K562 (cell line): ENCODE measurements around the gene ADAM30. TPM values are rescaled to one million over a fixed set of nuclear protein-coding genes. Genes with fewer than 3 reads are reported as not detected.

Experiments
- ATAC-seq: fragments of 200-7000 bp; cut with Tn5 transposase; 3 replicates; pipeline ENCODE4 v1.9.1; 2020; ENCODE audit warnings: moderate library complexity
- BruUV-seq: library from RNA; stranded (reverse); fragments of 400-500 nt; replicated peaks from 2 replicates; lab custom pipeline; 2021; lab: Mats Ljungman, UMichigan
- CTCF ChIA-PET: fragments of 300-600 bp; formaldehyde crosslinking; extraction: SDS; loops from one replicate; lab custom pipeline; 2021; ENCODE audit warnings: low intra/inter-chr PET ratio; lab: Yijun Ruan, JAX
- POLR2A ChIA-PET: fragments of 300-600, 350-650 bp; sonication (Branson Sonifier 250); formaldehyde crosslinking; extraction: SDS; loops from one replicate; lab custom pipeline; 2021; ENCODE audit warnings: antibody characterized with exemption, inconsistent platforms; lab: Yijun Ruan, JAX
- DNase-seq, 4 experiments: peaks; one replicate each; pipeline versions ENCODE4 v3.0.0 to v3.0.0-alpha.2; 2011 to 2018; ENCODE audit warnings: low spot score in 3 of 4, mixed read lengths in 3 of 4; ENCODE audit errors: extremely low read depth in 1 of 4
- FAIRE-seq: peaks from 2 replicates; lab custom pipeline; 2011; peaks lifted over from hg19 to GRCh38; lab: Jason Lieb, UNC
- H2AFZ ChIP-seq: 2 replicates; pipeline ENCODE4 v1.6.0; 2011; ENCODE audit warnings: low read depth, low read length, control low read depth, inconsistent platforms
- H3K27ac ChIP-seq: fragments of 200-600 bp; 3 replicates; pipeline ENCODE4 v1.8.0; 2011; ENCODE audit warnings: low read depth, mild to moderate bottlenecking, control low read depth, inconsistent platforms, low read length, moderate library complexity, mixed read lengths; ENCODE audit errors: extremely low read depth
- H3K27me3 ChIP-seq, 2 experiments: fragments of 300-600 bp in 1 of 2; 2 replicates in 1 of 2; 3 replicates in 1 of 2; pipeline versions ENCODE4 v1.6.0 to v1.8.0; 2011; ENCODE audit warnings: inconsistent platforms in 2 of 2, low read length in 2 of 2, mild to moderate bottlenecking in 1 of 2, mixed read lengths in 1 of 2, moderate library complexity in 1 of 2; ENCODE audit not compliant: control insufficient read depth in 2 of 2, insufficient read depth in 2 of 2
- H3K36me3 ChIP-seq: fragments of 300-600 bp; 3 replicates; pipeline ENCODE4 v1.8.0; 2011; ENCODE audit warnings: mild to moderate bottlenecking, low read length, inconsistent platforms; ENCODE audit not compliant: control insufficient read depth, insufficient read depth
- H3K4me1 ChIP-seq, 2 experiments: fragments of 200-600 bp in 1 of 2; replicated peaks in 1 of 2; 2 replicates in 1 of 2; 3 replicates in 1 of 2; pipeline versions ENCODE4 v1.5.1 to v1.8.0; 2011; ENCODE audit warnings: inconsistent platforms in 2 of 2, low read length in 2 of 2, mild to moderate bottlenecking in 1 of 2, mixed read lengths in 1 of 2, moderate library complexity in 1 of 2; ENCODE audit not compliant: control insufficient read depth in 2 of 2, insufficient read depth in 2 of 2
- H3K4me2 ChIP-seq: 2 replicates; pipeline ENCODE4 v1.6.1; 2011; ENCODE audit warnings: low read length, control low read depth, inconsistent platforms, mixed read lengths; ENCODE audit not compliant: insufficient read depth
- H3K4me3 ChIP-seq: fragments of 200-600 bp; sonication (generic), shearing (Covaris generic); 2 replicates; pipeline ENCODE4 v1.5.1; 2016; ENCODE audit warnings: control low read depth, inconsistent platforms
- H3K79me2 ChIP-seq: fragments of 200-600 bp; 3 replicates; pipeline ENCODE4 v1.8.0; 2011; ENCODE audit warnings: low read length, inconsistent platforms; ENCODE audit not compliant: control insufficient read depth, insufficient read depth
- H3K9ac ChIP-seq, 2 experiments: 2 replicates each; pipeline versions ENCODE4 v1.6.0 to v1.6.1; 2011; ENCODE audit warnings: low read depth in 2 of 2, low read length in 2 of 2, control low read depth in 1 of 2, inconsistent platforms in 1 of 2, mild to moderate bottlenecking in 1 of 2, mixed read lengths in 1 of 2; ENCODE audit not compliant: insufficient read depth in 1 of 2
- H3K9me1 ChIP-seq: one replicate; pipeline ENCODE4 v1.6.0; 2011; ENCODE audit warnings: inconsistent platforms, mild to moderate bottlenecking, low read length, moderate library complexity; ENCODE audit not compliant: control insufficient read depth, insufficient read depth
- H3K9me3 ChIP-seq: replicated peaks from 2 replicates; pipeline ENCODE4 v1.5.1; 2011; ENCODE audit warnings: low read depth, low read length, inconsistent platforms; ENCODE audit not compliant: control insufficient read depth, insufficient read depth
- H4K20me1 ChIP-seq: replicated peaks from 2 replicates; pipeline ENCODE4 v1.6.1; 2011; ENCODE audit warnings: low read length, inconsistent platforms, mixed read lengths; ENCODE audit not compliant: control insufficient read depth, insufficient read depth
- FIP1L1 ChIP-seq: fragments of 200-400 bp; formaldehyde crosslinking; IDR thresholded peaks from 2 replicates; pipeline ENCODE4 v1.6.1; 2018; ENCODE audit warnings: mild to moderate bottlenecking, low read depth, low read length; ENCODE audit not compliant: poor library complexity, severe bottlenecking
- GTF2E2 ChIP-seq: fragments of 200-800 bp; sonication (Bioruptor generic); IDR thresholded peaks from 2 replicates; pipeline ENCODE4 v1.6.1; 2016; ENCODE audit warnings: missing genetic modification characterization, missing compliant biosample characterization
- KAT7 ChIP-seq: sonication (generic); formaldehyde crosslinking; IDR thresholded peaks from 2 replicates; pipeline ENCODE4 v1.8.0; 2022; ENCODE audit warnings: missing genetic modification reagents, mild to moderate bottlenecking, borderline replicate concordance
- MYC ChIP-seq, 2 experiments: fragments of 250-450 bp in 1 of 2; sonication (Bioruptor Pico) in 1 of 2; IDR thresholded peaks; 2 replicates each; pipeline versions ENCODE4 v1.5.1 to v1.6.1; 2012 to 2021; ENCODE audit warnings: low read depth in 2 of 2, borderline replicate concordance in 1 of 2, improper control_type of control experiment in 1 of 2, low read length in 1 of 2, mild to moderate bottlenecking in 1 of 2, moderate library complexity in 1 of 2
- SPI1 ChIP-seq: IDR thresholded peaks from 2 replicates; pipeline ENCODE4 v1.6.1; 2011; ENCODE audit warnings: low read depth, low read length, control low read depth, borderline replicate concordance
- ZNF518B ChIP-seq: fragments of 250-450 bp; sonication (Bioruptor Pico); IDR thresholded peaks from 2 replicates; pipeline ENCODE4 v1.5.0; 2021; ENCODE audit warnings: mild to moderate bottlenecking, moderate library complexity
- ZNF778 ChIP-seq: fragments of 450-650 bp; formaldehyde crosslinking; IDR thresholded peaks from 2 replicates; pipeline ENCODE4 v1.4.0; 2020; ENCODE audit warnings: mild to moderate bottlenecking, moderate library complexity
- WGBS: fragments of 100-300 bp; shearing (Covaris generic); methylation state at CpG from one replicate; pipeline ENCODE4 v1.1.6; 2016; ENCODE audit warnings: low coverage, mixed read lengths; ENCODE audit not compliant: insufficient coverage; ENCODE audit errors: missing lambda C conversion rate; 5-methylcytosine and 5-hydroxymethylcytosine counted together
- in situ Hi-C: fragments of 300-500 bp; cut with MboI; formaldehyde crosslinking; loops from 4 replicates; pipeline ENCODE4 v1.15.0; 2018; ENCODE audit warnings: inconsistent platforms, mixed read lengths
- intact Hi-C: fragments of 100-400 bp; cut with micrococcal nuclease; formaldehyde crosslinking; loops from 2 replicates; pipeline ENCODE4 v1.14.2; 2022
- polyA plus RNA-seq, 8 experiments: library from polyadenylated mRNA; depleted of rRNA in 4 of 8; stranded (reverse) in 5 of 8; unstranded in 3 of 8; fragments of >200 nt; fragmentation: Nextera tagmentation in 2 of 8; fragmentation: Illumina TruSeq in 1 of 8; extraction: Ambion mirVana in 2 of 8; extraction: Trizol in 1 of 8; gene quantifications; 2 replicates each; pipeline versions ENCODE4 v1.2.1 to v1.2.3, GENCODE V29; 2011 to 2014; ENCODE audit warnings: inconsistent platforms in 1 of 8, missing spikeins in 1 of 8
- total RNA-seq, 7 experiments: library from RNA; depleted of rRNA in 6 of 7; stranded (reverse); fragments of >200 nt in 6 of 7; fragmentation: Illumina TruSeq in 2 of 7; extraction: Trizol in 2 of 7; gene quantifications; 2 replicates each; pipeline versions ENCODE4 v1.2.1 to v1.2.3, GENCODE V29; 2011 to 2021; ENCODE audit warnings: low replicate concordance in 1 of 7
- TF ChIP-seq, protein P1 (sequence below): fragments of 450-650 bp; IDR thresholded peaks from 2 replicates; pipeline ENCODE4 v1.6.1; 2016; ENCODE audit warnings: missing biosample characterization, missing genetic modification characterization
- TF ChIP-seq, protein P2 (sequence below): sonication (generic); formaldehyde crosslinking; IDR thresholded peaks from 2 replicates; pipeline ENCODE4 v1.8.1; 2023; ENCODE audit warnings: mild to moderate bottlenecking, missing genetic modification reagents
- TF ChIP-seq, protein P3 (sequence below): fragments of 250-450 bp; sonication (Bioruptor Pico); IDR thresholded peaks from 2 replicates; pipeline ENCODE4 v1.4.0; 2020; ENCODE audit warnings: mild to moderate bottlenecking, moderate library complexity

The ADAM30 gene
- total and polyA plus RNA-seq, 9 of the 15 experiments (the other 6 are each of a cell fraction or from before 2014, with no cell fraction given) = not detected

GRCh38 chr1:119858126-119858525 lies 38.2 kb downstream of the ADAM30 start (continued):
- TF ChIP-seq, protein P1, sequence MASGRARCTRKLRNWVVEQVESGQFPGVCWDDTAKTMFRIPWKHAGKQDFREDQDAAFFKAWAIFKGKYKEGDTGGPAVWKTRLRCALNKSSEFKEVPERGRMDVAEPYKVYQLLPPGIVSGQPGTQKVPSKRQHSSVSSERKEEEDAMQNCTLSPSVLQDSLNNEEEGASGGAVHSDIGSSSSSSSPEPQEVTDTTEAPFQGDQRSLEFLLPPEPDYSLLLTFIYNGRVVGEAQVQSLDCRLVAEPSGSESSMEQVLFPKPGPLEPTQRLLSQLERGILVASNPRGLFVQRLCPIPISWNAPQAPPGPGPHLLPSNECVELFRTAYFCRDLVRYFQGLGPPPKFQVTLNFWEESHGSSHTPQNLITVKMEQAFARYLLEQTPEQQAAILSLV (tag) = no peak
- TF ChIP-seq, all 486 proteins: peak for 0

DNA sequence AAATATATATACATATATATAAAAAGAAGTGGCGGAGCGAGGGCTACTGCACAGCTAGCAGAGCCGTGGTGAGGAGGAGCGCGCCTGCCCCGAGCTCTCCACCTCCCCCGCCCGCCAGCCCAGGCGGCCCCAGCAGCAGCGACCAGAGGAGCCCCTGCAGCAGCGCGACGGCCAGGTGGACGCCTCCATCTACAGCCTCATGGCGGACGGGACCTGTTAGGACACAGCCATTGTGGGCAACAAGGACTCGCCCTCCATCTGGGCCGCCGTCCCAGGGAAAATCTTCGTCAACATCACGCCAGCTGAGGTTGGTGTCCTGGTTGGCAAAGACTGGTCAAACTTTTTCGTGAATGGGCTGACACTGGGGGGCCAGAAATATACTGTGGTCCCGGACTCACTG lies 43.2 kb downstream of the ADAM30 start:
- Histone ChIP-seq H3K9ac (no peak overlapping the region), H3K9me1 (no peaks in the 10 kb centered on the region), H3K79me2 (no peaks in the 10 kb centered on the region), H3K4me1 (peaks cover 0 to 4% of the 10 kb centered on the region in 2 experiments; a peak in 1 of 5 replicates), H3K4me2 (no peak overlapping the region), H4K20me1 (no peaks in the 10 kb centered on the region), H2AFZ (no peak overlapping the region), H3K9me3 (no peaks in the 10 kb centered on the region), H3K36me3 (no peaks in the 10 kb centered on the region), H3K27ac (no peak overlapping the region), H3K4me3 (no peak overlapping the region), H3K27me3 (no peaks in the 10 kb centered on the region)
- DNase-seq = no peak
- 77% methylated on average over 18 of the region's 23 CpGs for WGBS
- ATAC-seq = no peak
- no TSS peak for BruUV-seq
- intact Hi-C loops (no loop called here), in situ Hi-C loops (no loop called here)
- ChIA-PET POLR2A (no interaction called here), CTCF (no interaction called here)
- no peak for FAIRE-seq
- TF ChIP-seq FIP1L1 (no peak), MYC (IDR thresholded peaks at IDR 0.05; ENCODE audit: low read depth, low read length) (no peak), MYC (CRISPR knock-in tag; IDR thresholded peaks at IDR 0.05; ENCODE audit: borderline replicate concordance, low read depth) (no peak), ZNF518B (CRISPR knock-in tag) (no peak), KAT7 (CRISPR knock-in tag) (no peak), SPI1 (no peak), GTF2E2 (tag) (no peak), ZNF778 (no peak)
- TF ChIP-seq, protein P2, sequence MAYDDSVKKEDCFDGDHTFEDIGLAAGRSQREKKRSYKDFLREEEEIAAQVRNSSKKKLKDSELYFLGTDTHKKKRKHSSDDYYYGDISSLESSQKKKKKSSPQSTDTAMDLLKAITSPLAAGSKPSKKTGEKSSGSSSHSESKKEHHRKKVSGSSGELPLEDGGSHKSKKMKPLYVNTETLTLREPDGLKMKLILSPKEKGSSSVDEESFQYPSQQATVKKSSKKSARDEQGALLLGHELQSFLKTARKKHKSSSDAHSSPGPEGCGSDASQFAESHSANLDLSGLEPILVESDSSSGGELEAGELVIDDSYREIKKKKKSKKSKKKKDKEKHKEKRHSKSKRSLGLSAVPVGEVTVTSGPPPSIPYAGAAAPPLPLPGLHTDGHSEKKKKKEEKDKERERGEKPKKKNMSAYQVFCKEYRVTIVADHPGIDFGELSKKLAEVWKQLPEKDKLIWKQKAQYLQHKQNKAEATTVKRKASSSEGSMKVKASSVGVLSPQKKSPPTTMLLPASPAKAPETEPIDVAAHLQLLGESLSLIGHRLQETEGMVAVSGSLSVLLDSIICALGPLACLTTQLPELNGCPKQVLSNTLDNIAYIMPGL (CRISPR knock-in tag) = no peak
- TF ChIP-seq, protein P3, sequence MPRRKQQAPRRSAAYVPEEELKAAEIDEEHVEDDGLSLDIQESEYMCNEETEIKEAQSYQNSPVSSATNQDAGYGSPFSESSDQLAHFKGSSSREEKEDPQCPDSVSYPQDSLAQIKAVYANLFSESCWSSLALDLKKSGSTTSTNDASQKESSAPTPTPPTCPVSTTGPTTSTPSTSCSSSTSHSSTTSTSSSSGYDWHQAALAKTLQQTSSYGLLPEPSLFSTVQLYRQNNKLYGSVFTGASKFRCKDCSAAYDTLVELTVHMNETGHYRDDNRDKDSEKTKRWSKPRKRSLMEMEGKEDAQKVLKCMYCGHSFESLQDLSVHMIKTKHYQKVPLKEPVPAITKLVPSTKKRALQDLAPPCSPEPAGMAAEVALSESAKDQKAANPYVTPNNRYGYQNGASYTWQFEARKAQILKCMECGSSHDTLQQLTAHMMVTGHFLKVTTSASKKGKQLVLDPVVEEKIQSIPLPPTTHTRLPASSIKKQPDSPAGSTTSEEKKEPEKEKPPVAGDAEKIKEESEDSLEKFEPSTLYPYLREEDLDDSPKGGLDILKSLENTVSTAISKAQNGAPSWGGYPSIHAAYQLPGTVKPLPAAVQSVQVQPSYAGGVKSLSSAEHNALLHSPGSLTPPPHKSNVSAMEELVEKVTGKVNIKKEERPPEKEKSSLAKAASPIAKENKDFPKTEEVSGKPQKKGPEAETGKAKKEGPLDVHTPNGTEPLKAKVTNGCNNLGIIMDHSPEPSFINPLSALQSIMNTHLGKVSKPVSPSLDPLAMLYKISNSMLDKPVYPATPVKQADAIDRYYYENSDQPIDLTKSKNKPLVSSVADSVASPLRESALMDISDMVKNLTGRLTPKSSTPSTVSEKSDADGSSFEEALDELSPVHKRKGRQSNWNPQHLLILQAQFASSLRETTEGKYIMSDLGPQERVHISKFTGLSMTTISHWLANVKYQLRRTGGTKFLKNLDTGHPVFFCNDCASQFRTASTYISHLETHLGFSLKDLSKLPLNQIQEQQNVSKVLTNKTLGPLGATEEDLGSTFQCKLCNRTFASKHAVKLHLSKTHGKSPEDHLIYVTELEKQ (CRISPR knock-in tag) = no peak
